ENCODE results near the gene EMD.
"Not testable (repeated sequence)": the region's sequence is repeated elsewhere in the genome, so short reads cannot be mapped to it uniquely, and the experiment has no call there.

EMD gene

GRCh38 chrX:154371017-154371788 lies 7.9 kb upstream of the EMD start:
- peak; percentile 87 for DNase-seq (ENCODE audit: low read depth)

- no peak for DNase-seq (ENCODE audit: low read depth)
These were observed 7.2 kb upstream of the EMD start for GRCh38 chrX:154371789-154372300.

GRCh38 chrX:154372612-154373022 lies 6.5 kb upstream of the EMD start:
- DNase-seq (ENCODE audit: low read depth), result no peak

- no peak for DNase-seq (ENCODE audit: low read depth)
These were observed 5.5 kb upstream of the EMD start for GRCh38 chrX:154373340-154374306.

GRCh38 chrX:154374313-154375155 lies 4.6 kb upstream of the EMD start, which contains the start of gene FLNA:
TSS of gene FLNA (minus strand) at chrX:154374634. CDS start at chrX:154371245, 3,389 bp downstream.
- DNase-seq (ENCODE audit: low read depth), result no peak

GRCh38 chrX:154375156-154375504 lies 4.0 kb upstream of the EMD start:
- DNase-seq (ENCODE audit: low read depth), result no peak

- DNase-seq (ENCODE audit: low read depth), result no peak
These were observed 2.3 kb upstream of the EMD start for GRCh38 chrX:154376774-154377173.

- DNase-seq (ENCODE audit: low read depth), result no peak
These were observed 866 bp upstream of the EMD start for GRCh38 chrX:154378059-154378798.

- DNase-seq (ENCODE audit: low read depth), result no peak
These were observed 465 bp downstream of the EMD start for GRCh38 chrX:154379569-154379951.

- no peak for DNase-seq (ENCODE audit: low read depth)
These were observed 1.1 kb downstream of the EMD start for GRCh38 chrX:154380153-154380552.

GRCh38 chrX:154380787-154381186 lies 1.7 kb downstream of the EMD start:
- DNase-seq (ENCODE audit: low read depth), result no peak

- no peak for DNase-seq (ENCODE audit: low read depth)
These were observed 2.2 kb downstream of the EMD start for GRCh38 chrX:154381271-154381670.

GRCh38 chrX:154382483-154383069 lies 3.5 kb downstream of the EMD start:
- DNase-seq (ENCODE audit: low read depth), result no peak

GRCh38 chrX:154383359-154384283 lies 4.5 kb downstream of the EMD start:
- DNase-seq (ENCODE audit: low read depth), result no peak

- no peak for DNase-seq (ENCODE audit: low read depth)
These were observed 5.3 kb downstream of the EMD start for GRCh38 chrX:154384284-154384892.

GRCh38 chrX:154388094-154388493 lies 9.0 kb downstream of the EMD start:
- not testable (repeated sequence) for DNase-seq (ENCODE audit: low read depth)

- DNase-seq (ENCODE audit: low read depth), result not testable (repeated sequence)
These were observed 9.6 kb downstream of the EMD start for GRCh38 chrX:154388649-154389048.

GRCh38 chrX:154389812-154390747 lies 11.0 kb downstream of the EMD start:
- DNase-seq (ENCODE audit: low read depth), result not testable (repeated sequence)

All from activated T-helper 9 cell treated with anti-CD3 and anti-CD28 coated beads, Interleukin-2, amount 50 U/mL, for 16 hours (primary cell).